ENCODE measurements around the gene NELFA.

Gene NELFA

GRCh38 chr4:1933700-1934099 is 75.1 kb downstream of the NELFA start:
- TF ChIP-seq POLR2AphosphoS5 (IDR thresholded peaks at IDR 0.05; ENCODE audit: low read depth, low read length): no peak
- TF ChIP-seq POLR2A (IDR thresholded peaks at IDR 0.05; ENCODE audit: low read depth, low read length): no peak
- no peak for TF ChIP-seq TAF1 (IDR thresholded peaks at IDR 0.05; ENCODE audit: borderline replicate concordance, low read depth, low read length)
- FAIRE-seq (no peak), DNase-seq (ENCODE audit: insufficient read length) (no peak)

GRCh38 chr4:1932736-1933135 is 76.0 kb downstream of the NELFA start:
- no peak for TF ChIP-seq POLR2AphosphoS5 (IDR thresholded peaks at IDR 0.05; ENCODE audit: low read depth, low read length)
- no peak for TF ChIP-seq POLR2A (IDR thresholded peaks at IDR 0.05; ENCODE audit: low read depth, low read length)
- DNase-seq (ENCODE audit: insufficient read length) (no peak), FAIRE-seq (no peak)
